Endodermal cell (in vitro differentiated cells): Measurements from ENCODE around the gene PDE4D. TPM values are rescaled to one million over a fixed set of nuclear protein-coding genes. Genes with fewer than 3 reads are reported as not detected.
"Not testable (repeated sequence)": the region's sequence is repeated elsewhere in the genome, so short reads cannot be mapped to it uniquely, and the experiment has no call there.

Experiments used
- DNase-seq: peaks from one replicate; pipeline ENCODE4 v3.0.0-alpha.2; 2017
- H3K27ac ChIP-seq: 2 replicates; pipeline ENCODE4 v1.5.1; 2013; ENCODE audit warnings: mild to moderate bottlenecking, low read depth, low read length, moderate library complexity
- H3K27me3 ChIP-seq: 2 replicates; pipeline ENCODE4 v1.6.1; 2013; ENCODE audit warnings: mild to moderate bottlenecking, low read length, moderate library complexity; ENCODE audit not compliant: insufficient read depth, control insufficient read depth, poor library complexity, severe bottlenecking
- H3K36me3 ChIP-seq: 2 replicates; pipeline ENCODE4 v1.7.0; 2013; ENCODE audit warnings: mild to moderate bottlenecking, low read length, moderate library complexity; ENCODE audit not compliant: control insufficient read depth, insufficient read depth
- H3K4me1 ChIP-seq: one replicate; pipeline ENCODE4 v1.7.0; 2013; ENCODE audit warnings: low read length; ENCODE audit not compliant: control insufficient read depth, insufficient read depth
- H3K4me3 ChIP-seq: 2 replicates; pipeline ENCODE4 v1.5.1; 2013; ENCODE audit warnings: mild to moderate bottlenecking, low read length, moderate library complexity
- H3K9ac ChIP-seq: 2 replicates; pipeline ENCODE4 v1.6.1; 2013; ENCODE audit warnings: mild to moderate bottlenecking, low read length, moderate library complexity; ENCODE audit not compliant: poor library complexity, severe bottlenecking; ENCODE audit errors: extremely low read depth
- H3K9me3 ChIP-seq: 2 replicates; pipeline ENCODE4 v1.6.1; 2013; ENCODE audit warnings: mild to moderate bottlenecking, low read length, moderate library complexity; ENCODE audit not compliant: control insufficient read depth
- H3K27ac Mint-ChIP-seq: 2 replicates; pipeline ENCODE4 v1.8.0; 2020; ENCODE audit warnings: mixed read lengths
- H3K27me3 Mint-ChIP-seq: 2 replicates; pipeline ENCODE4 v1.8.0; 2021; ENCODE audit warnings: mild to moderate bottlenecking, mixed read lengths; ENCODE audit not compliant: insufficient read depth
- H3K36me3 Mint-ChIP-seq: 2 replicates; pipeline ENCODE4 v1.8.0; 2020; ENCODE audit warnings: low read depth, mixed read lengths
- H3K4me1 Mint-ChIP-seq: 2 replicates; pipeline ENCODE4 v1.8.0; 2020; ENCODE audit warnings: mixed read lengths
- H3K4me3 Mint-ChIP-seq: 2 replicates; pipeline ENCODE4 v1.8.0; 2020; ENCODE audit warnings: mild to moderate bottlenecking, moderate library complexity, mixed read lengths
- H3K9me3 Mint-ChIP-seq: 2 replicates; pipeline ENCODE4 v1.8.0; 2020; ENCODE audit warnings: mild to moderate bottlenecking, mixed read lengths
- CTCF ChIP-seq: fragments of 200-600 bp; sonication (generic); conservative IDR thresholded peaks from 2 replicates; pipeline ENCODE4 v1.5.0; 2021; ENCODE audit warnings: antibody characterized with exemption, mild to moderate bottlenecking
- WGBS, 2 experiments: methylation state at CpG; one replicate each; pipeline versions ENCODE4 v1.1.5 to v1.1.7; 2013; ENCODE audit warnings: missing lambda C conversion rate in 2 of 2, mixed read lengths in 1 of 2; ENCODE audit not compliant: insufficient coverage in 1 of 2, insufficient read length in 1 of 2; 5-methylcytosine and 5-hydroxymethylcytosine counted together
- total RNA-seq, 2 donors: library from RNA; stranded (reverse); fragmentation: NEBNext Ultra II Directional in 1 of 2; extraction: Animal tissue kit (Norgen Biotek cat#: 25700) in 1 of 2; gene quantifications; 2 replicates in 1 of 2; 3 replicates in 1 of 2; pipeline ENCODE4 v1.2.1, GENCODE V29; 2021

The PDE4D gene
- total RNA-seq, 2 donors from 2014 or later, result 9.2 to 11.4 TPM

DNA sequence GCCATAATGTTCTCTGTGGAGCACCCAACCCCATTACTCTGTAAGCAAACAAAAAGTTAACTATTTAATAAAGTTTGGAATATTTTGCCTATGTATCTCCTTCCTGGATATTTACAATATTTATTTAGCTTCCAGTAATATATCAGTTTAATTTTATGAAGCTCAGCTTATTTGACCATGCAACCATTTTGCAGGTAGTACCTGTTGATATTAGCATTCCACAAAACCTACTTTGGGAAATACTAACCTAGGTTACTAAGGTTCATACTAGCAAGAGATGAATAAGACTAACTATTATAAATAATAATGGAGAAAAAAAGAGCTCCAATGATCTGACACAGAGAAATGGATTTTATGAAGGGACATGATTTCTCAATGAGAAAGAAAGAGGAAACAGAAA is 506.4 kb downstream of the PDE4D start:
- H3K27me3 ChIP-seq, result no peaks in the 10 kb centered on the region
- no peak for TF ChIP-seq CTCF
- no peak for DNase-seq
- H3K4me1 Mint-ChIP-seq, result peaks cover 4% of the 10 kb centered on the region
- no peaks in the 10 kb centered on the region for H3K36me3 ChIP-seq
- no peak overlapping the region for H3K27ac ChIP-seq
- no peaks in the 10 kb centered on the region for H3K9me3 Mint-ChIP-seq
- no peak overlapping the region for H3K27ac Mint-ChIP-seq
- H3K4me3 Mint-ChIP-seq, result no peak overlapping the region
- H3K4me3 ChIP-seq, result no peak overlapping the region
- no peaks in the 10 kb centered on the region for H3K36me3 Mint-ChIP-seq
- H3K9me3 ChIP-seq, result no peaks in the 10 kb centered on the region
- H3K9ac ChIP-seq, result no peak overlapping the region
- H3K27me3 Mint-ChIP-seq, result no peaks in the 10 kb centered on the region
- no peaks in the 10 kb centered on the region for H3K4me1 ChIP-seq

DNA sequence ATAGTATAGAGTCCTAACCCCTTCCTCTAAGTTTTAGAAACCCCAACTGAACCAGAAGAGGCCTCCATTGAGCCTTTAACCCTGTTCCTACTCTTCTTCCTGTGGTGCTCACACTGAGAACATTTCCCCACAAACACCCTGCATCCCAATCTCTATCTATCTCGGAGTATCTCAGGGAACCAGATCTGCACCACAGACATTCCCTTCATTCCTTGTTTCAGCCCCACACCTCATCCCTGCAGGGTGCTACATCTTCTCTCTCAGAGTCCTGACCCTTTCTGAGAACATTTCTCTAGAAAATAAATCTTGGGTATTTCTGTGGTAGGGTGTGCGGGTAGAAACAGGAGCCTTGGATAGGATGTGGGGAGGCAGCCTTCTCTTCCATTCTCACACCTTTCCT is 507.8 kb downstream of the PDE4D start:
- TF ChIP-seq CTCF, result no peak
- H3K27me3 ChIP-seq, result no peaks in the 10 kb centered on the region
- Mint-ChIP-seq H3K4me1 (no peaks in the 10 kb centered on the region), H3K27me3 (no peaks in the 10 kb centered on the region), H3K4me3 (no peak overlapping the region), H3K27ac (no peak overlapping the region), H3K9me3 (no peaks in the 10 kb centered on the region), H3K36me3 (no peaks in the 10 kb centered on the region)
- no peak for DNase-seq
- no peaks in the 10 kb centered on the region for H3K9me3 ChIP-seq
- H3K4me3 ChIP-seq, result no peak overlapping the region
- 91% methylated on average over 1 of the region's 2 CpGs; no CpG with 5 or more reads in 1 of the 2 experiments for WGBS, 2 experiments
- H3K36me3 ChIP-seq, result no peaks in the 10 kb centered on the region
- H3K27ac ChIP-seq, result no peak overlapping the region
- H3K9ac ChIP-seq, result no peak overlapping the region
- no peaks in the 10 kb centered on the region for H3K4me1 ChIP-seq

- no peaks in the 10 kb centered on the region for H3K36me3 Mint-ChIP-seq
- 67 to 100% methylated on average over 1 of the region's 1 CpG for WGBS, 2 experiments
- Histone ChIP-seq H3K9me3 (no peaks in the 10 kb centered on the region), H3K4me1 (no peaks in the 10 kb centered on the region), H3K4me3 (no peak overlapping the region), H3K9ac (no peak overlapping the region), H3K27ac (no peak overlapping the region), H3K27me3 (no peaks in the 10 kb centered on the region), H3K36me3 (no peaks in the 10 kb centered on the region)
- no peak for DNase-seq
- H3K27me3 Mint-ChIP-seq, result no peaks in the 10 kb centered on the region
- H3K27ac Mint-ChIP-seq, result no peak overlapping the region
- TF ChIP-seq CTCF, result peak; percentile 74
- H3K4me1 Mint-ChIP-seq, result no peaks in the 10 kb centered on the region
- peaks cover 10% of the 10 kb centered on the region for H3K9me3 Mint-ChIP-seq
- no peak overlapping the region for H3K4me3 Mint-ChIP-seq
These were observed 513.1 kb downstream of the PDE4D start for GRCh38 chr5:59380350-59380951.

GRCh38 chr5:59374036-59374435 is 519.5 kb downstream of the PDE4D start:
- not testable (repeated sequence) for H3K4me1 ChIP-seq, H3K4me1 Mint-ChIP-seq, H3K27ac ChIP-seq, H3K27me3 Mint-ChIP-seq, H3K4me3 ChIP-seq, H3K27me3 ChIP-seq, H3K27ac Mint-ChIP-seq, H3K9ac ChIP-seq, DNase-seq, H3K4me3 Mint-ChIP-seq, H3K36me3 Mint-ChIP-seq, H3K36me3 ChIP-seq
- 84% methylated on average over 1 of the region's 1 CpG; no CpG with 5 or more reads in 1 of the 2 experiments for WGBS, 2 experiments
- peaks cover 14% of the 10 kb centered on the region for H3K9me3 ChIP-seq
- peaks cover 22% of the 10 kb centered on the region for H3K9me3 Mint-ChIP-seq
